ENCODE results near the gene PRRC1. TPM values are rescaled to one million over a fixed set of nuclear protein-coding genes. Genes with fewer than 3 reads are reported as not detected.

The PRRC1 gene
- total RNA-seq, 1 experiment from 2014 or later, result 109 TPM

DNA sequence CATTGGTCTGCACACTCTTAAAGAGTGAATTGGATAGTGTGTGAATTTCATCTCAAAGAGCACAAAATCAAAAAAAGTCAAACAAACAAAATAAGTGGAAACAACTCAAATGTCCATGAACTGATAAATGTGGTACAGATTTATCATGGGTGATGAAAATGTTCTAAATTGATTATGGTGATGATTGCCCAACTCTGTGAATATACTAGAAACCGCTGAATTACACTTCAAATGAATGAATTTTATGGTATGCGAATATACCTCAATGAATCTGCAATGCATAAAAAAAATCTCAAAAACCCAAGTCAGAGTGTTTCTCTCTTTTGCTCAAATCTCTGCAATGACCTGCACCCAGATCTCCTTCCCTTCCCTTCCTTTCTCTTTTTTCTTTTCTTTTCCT, 64.0 kb downstream of the PRRC1 start:
- BruUV-seq (replicated peaks), result no TSS peak
- CTCF ChIA-PET, result interaction anchor here (0.6 to 0.7 kb wide), 4 partner anchors 9 to 505 kb away, joined by 3 read pairs; no protein-coding TSS in a partner anchor
- H3K9me3 Mint-ChIP-seq (ENCODE audit: unreplicated experiment), result no peaks in the 10 kb centered on the region
- H3K4me1 Mint-ChIP-seq (ENCODE audit: insufficient read depth, unreplicated experiment), result peaks cover 6% of the 10 kb centered on the region
- no peak overlapping the region for H3K27ac Mint-ChIP-seq (ENCODE audit: low read depth, unreplicated experiment)
- no peaks in the 10 kb centered on the region for H3K36me3 Mint-ChIP-seq (ENCODE audit: insufficient read depth, unreplicated experiment)
- intact Hi-C loops (cut with micrococcal nuclease), result no loop called here
- DNase-seq (ENCODE audit: unreplicated experiment), result no peak
- no peaks in the 10 kb centered on the region for H3K27me3 Mint-ChIP-seq (ENCODE audit: insufficient read depth, unreplicated experiment)
- TF ChIP-seq, protein P1, sequence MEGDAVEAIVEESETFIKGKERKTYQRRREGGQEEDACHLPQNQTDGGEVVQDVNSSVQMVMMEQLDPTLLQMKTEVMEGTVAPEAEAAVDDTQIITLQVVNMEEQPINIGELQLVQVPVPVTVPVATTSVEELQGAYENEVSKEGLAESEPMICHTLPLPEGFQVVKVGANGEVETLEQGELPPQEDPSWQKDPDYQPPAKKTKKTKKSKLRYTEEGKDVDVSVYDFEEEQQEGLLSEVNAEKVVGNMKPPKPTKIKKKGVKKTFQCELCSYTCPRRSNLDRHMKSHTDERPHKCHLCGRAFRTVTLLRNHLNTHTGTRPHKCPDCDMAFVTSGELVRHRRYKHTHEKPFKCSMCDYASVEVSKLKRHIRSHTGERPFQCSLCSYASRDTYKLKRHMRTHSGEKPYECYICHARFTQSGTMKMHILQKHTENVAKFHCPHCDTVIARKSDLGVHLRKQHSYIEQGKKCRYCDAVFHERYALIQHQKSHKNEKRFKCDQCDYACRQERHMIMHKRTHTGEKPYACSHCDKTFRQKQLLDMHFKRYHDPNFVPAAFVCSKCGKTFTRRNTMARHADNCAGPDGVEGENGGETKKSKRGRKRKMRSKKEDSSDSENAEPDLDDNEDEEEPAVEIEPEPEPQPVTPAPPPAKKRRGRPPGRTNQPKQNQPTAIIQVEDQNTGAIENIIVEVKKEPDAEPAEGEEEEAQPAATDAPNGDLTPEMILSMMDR (IDR thresholded peaks at IDR 0.05; ENCODE audit: unreplicated experiment), result no peak
- POLR2A ChIA-PET, result no interaction called here
- no peak overlapping the region for H3K4me3 Mint-ChIP-seq (ENCODE audit: unreplicated experiment)

DNA sequence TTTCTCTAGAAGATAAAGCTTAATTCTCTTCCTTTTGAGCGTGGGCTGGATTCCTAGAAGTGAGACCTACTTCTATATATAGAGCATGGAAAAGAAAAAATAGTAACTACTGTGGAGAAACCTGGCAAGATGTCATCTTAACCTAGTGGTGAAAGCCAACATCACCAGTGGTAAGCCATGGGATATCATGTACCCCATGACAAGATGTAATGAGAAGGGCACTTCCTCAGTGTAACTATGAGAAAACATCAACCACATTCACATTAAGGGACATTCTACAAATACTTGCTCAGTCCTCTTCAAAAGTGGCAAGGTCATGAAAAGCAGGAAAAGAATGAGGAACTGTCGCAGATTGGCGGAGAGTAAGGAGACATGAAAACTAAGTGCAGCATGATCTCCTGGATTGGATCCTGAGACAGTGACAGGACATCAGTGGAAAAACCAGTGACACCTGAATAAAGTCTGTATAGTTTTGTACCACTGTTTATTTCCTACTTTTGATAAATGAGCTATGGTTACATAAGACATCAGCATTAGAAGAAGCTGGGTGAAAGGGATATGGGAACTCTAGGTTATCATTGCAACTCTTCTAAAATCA, 65.4 kb downstream of the PRRC1 start:
- H3K27me3 Mint-ChIP-seq (ENCODE audit: insufficient read depth, unreplicated experiment), result no peaks in the 10 kb centered on the region
- no peak overlapping the region for H3K4me3 Mint-ChIP-seq (ENCODE audit: unreplicated experiment)
- H3K27ac Mint-ChIP-seq (ENCODE audit: low read depth, unreplicated experiment), result no peak overlapping the region
- H3K9me3 Mint-ChIP-seq (ENCODE audit: unreplicated experiment), result no peaks in the 10 kb centered on the region
- BruUV-seq (replicated peaks), result no TSS peak
- no peak for DNase-seq (ENCODE audit: unreplicated experiment)
- intact Hi-C loops (cut with micrococcal nuclease), result no loop called here
- no peaks in the 10 kb centered on the region for H3K36me3 Mint-ChIP-seq (ENCODE audit: insufficient read depth, unreplicated experiment)
- POLR2A ChIA-PET, result no interaction called here
- CTCF ChIA-PET, result interaction anchor here (0.8 to 1.0 kb wide), 2 partner anchors 12 to 292 kb away, joined by 3 to 4 read pairs; no protein-coding TSS in a partner anchor
- H3K4me1 Mint-ChIP-seq (ENCODE audit: insufficient read depth, unreplicated experiment), result no peaks in the 10 kb centered on the region
- TF ChIP-seq, protein P1 (IDR thresholded peaks at IDR 0.05; ENCODE audit: unreplicated experiment), result no peak

DNA sequence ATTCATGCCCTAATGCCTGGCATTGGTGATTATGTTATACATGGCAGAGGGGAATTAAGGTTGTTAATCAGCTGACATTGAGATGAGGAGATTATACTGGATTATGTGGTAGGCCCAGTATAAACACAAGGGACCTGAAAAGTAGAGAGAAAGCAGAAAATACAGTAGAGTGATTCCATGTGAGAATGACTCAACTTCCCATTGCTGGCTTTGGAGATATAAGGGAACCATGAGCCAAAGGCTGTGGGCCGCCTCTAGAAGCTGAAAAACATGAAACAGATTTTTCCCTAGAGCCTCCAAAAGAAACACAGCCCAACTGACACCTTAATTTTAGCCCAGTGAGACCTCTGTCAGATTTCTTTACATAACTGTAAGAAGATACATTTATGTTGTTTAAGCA, 66.4 kb downstream of the PRRC1 start:
- POLR2A ChIA-PET, result no interaction called here
- Mint-ChIP-seq H3K27me3 (ENCODE audit: insufficient read depth, unreplicated experiment) (no peaks in the 10 kb centered on the region), H3K4me1 (ENCODE audit: insufficient read depth, unreplicated experiment) (no peaks in the 10 kb centered on the region), H3K9me3 (ENCODE audit: unreplicated experiment) (no peaks in the 10 kb centered on the region), H3K4me3 (ENCODE audit: unreplicated experiment) (no peak overlapping the region), H3K27ac (ENCODE audit: low read depth, unreplicated experiment) (no peak overlapping the region), H3K36me3 (ENCODE audit: insufficient read depth, unreplicated experiment) (no peaks in the 10 kb centered on the region)
- TF ChIP-seq, protein P1 (IDR thresholded peaks at IDR 0.05; ENCODE audit: unreplicated experiment), result no peak
- no peak for DNase-seq (ENCODE audit: unreplicated experiment)
- CTCF ChIA-PET, result interaction anchor here (0.6 to 2.7 kb wide), 3 partner anchors 10 to 1052 kb away, joined by 3 to 9 read pairs (median 4); no protein-coding TSS in a partner anchor
- BruUV-seq (replicated peaks), result no TSS peak
- intact Hi-C loops (cut with micrococcal nuclease), result no loop called here

DNA sequence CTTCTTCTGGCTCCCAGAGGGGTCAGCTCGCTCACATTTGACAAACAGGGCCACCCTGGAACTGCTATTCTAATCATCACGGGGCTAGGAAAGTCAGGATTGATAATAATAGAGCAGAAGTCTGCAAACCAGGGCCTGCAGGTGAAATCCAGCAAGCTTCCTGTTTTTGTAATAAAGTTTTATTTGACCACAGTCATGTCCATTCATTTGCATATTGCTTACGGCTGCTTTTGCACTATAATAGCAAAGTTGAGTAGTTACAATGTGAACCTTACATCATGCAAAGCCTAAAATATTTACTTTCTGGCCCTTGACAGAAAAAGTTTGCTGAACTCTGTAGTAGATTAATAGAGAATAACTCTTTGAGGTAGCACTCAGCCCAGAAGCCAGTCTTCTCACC, 68.2 kb downstream of the PRRC1 start:
- TF ChIP-seq, protein P1 (IDR thresholded peaks at IDR 0.05; ENCODE audit: unreplicated experiment), result no peak
- no peaks in the 10 kb centered on the region for H3K9me3 Mint-ChIP-seq (ENCODE audit: unreplicated experiment)
- H3K27ac Mint-ChIP-seq (ENCODE audit: low read depth, unreplicated experiment), result no peak overlapping the region
- ChIA-PET POLR2A (interaction anchor here (1.0 kb wide), 1 partner anchor 37 kb away, joined by 4 read pairs; no protein-coding TSS in a partner anchor), CTCF (interaction anchor here (0.6 to 2.7 kb wide), 3 partner anchors 12 to 616 kb away, joined by 3 to 9 read pairs (median 9); no protein-coding TSS in a partner anchor)
- no peaks in the 10 kb centered on the region for H3K4me1 Mint-ChIP-seq (ENCODE audit: insufficient read depth, unreplicated experiment)
- no peaks in the 10 kb centered on the region for H3K27me3 Mint-ChIP-seq (ENCODE audit: insufficient read depth, unreplicated experiment)
- intact Hi-C loops (cut with micrococcal nuclease), result no loop called here
- DNase-seq (ENCODE audit: unreplicated experiment), result no peak
- BruUV-seq (replicated peaks), result no TSS peak
- H3K36me3 Mint-ChIP-seq (ENCODE audit: insufficient read depth, unreplicated experiment), result no peaks in the 10 kb centered on the region
- no peak overlapping the region for H3K4me3 Mint-ChIP-seq (ENCODE audit: unreplicated experiment)
